Activated CD8-positive, alpha-beta memory T cell treated with anti-CD3 and anti-CD28 coated beads, Interleukin-2, amount 10 ng/mL, durations not matched to agents 7 days and 5 days (primary cell): Measurements from ENCODE around the gene ZGPAT. TPM values are rescaled to one million over a fixed set of nuclear protein-coding genes. Genes with fewer than 3 reads are reported as not detected.

Experiments
- ATAC-seq: fragments of 150-1000 bp; cut with Tn5 transposase; one replicate; pipeline ENCODE4 v1.10.0; 2021; ENCODE audit warnings: moderate library complexity
- CTCF ChIA-PET: fragments of 350-600 bp; sonication (Branson Sonifier 250); formaldehyde crosslinking; loops from one replicate; lab custom pipeline; 2021; ENCODE audit warnings: antibody characterized with exemption; lab: Charles Lee
- DNase-seq: peaks from one replicate; pipeline ENCODE4 v3.0.0-alpha.2; 2020
- H3K27ac Mint-ChIP-seq: one replicate; pipeline ENCODE4 v1.8.0; 2021; ENCODE audit warnings: mild to moderate bottlenecking, mixed read lengths
- H3K27me3 Mint-ChIP-seq: one replicate; pipeline ENCODE4 v1.8.0; 2021; ENCODE audit warnings: mixed read lengths
- H3K36me3 Mint-ChIP-seq: one replicate; pipeline ENCODE4 v1.8.0; 2021; ENCODE audit warnings: mild to moderate bottlenecking, mixed read lengths
- H3K4me1 Mint-ChIP-seq: one replicate; pipeline ENCODE4 v1.8.0; 2021; ENCODE audit warnings: mixed read lengths
- H3K4me3 Mint-ChIP-seq: one replicate; pipeline ENCODE4 v1.8.0; 2021; ENCODE audit warnings: mild to moderate bottlenecking, moderate library complexity, mixed read lengths
- H3K9me3 Mint-ChIP-seq: one replicate; pipeline ENCODE4 v1.8.0; 2022; ENCODE audit warnings: low read depth, mixed read lengths
- total RNA-seq, 2 experiments: library from RNA; stranded (reverse); gene quantifications; one replicate each; pipeline ENCODE4 v1.2.3, GENCODE V29; 2021

The ZGPAT gene
- total RNA-seq, 2 experiments from 2014 or later = 38.8 to 54.6 TPM

DNA sequence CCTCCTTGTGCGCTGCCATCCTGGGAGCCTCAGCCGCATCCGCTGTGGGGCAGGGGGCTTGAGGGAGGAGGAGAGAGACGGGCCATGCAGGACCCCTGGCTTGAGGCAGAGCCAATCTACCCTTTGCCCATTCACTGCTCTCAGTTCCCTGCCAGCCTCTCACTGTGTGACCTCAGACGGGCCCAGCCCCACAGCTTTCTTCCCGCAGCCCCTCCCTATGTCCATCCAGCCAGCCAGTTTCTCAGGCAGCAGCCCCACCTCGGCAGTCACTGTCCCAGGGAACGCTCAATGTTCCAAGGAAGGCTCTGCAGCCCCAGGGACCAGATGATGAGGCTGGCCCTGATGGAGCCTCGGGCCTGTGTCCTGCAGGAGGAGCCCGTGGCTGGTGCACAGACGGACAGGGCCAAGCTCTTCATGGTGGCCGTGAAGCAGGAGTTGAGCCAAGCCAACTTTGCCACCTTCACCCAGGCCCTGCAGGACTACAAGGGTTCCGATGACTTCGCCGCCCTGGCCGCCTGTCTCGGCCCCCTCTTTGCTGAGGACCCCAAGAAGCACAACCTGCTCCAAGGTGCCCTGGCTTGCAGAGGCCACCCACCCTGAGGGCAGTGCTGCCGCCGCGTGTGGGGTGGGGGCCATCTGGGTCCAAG is 15.3 kb upstream of the ZGPAT start:
- ATAC-seq (no peak), DNase-seq (no peak)
- Mint-ChIP-seq H3K4me3 (no peak overlapping the region), H3K27ac (no peak overlapping the region), H3K4me1 (peaks cover 10% of the 10 kb centered on the region), H3K9me3 (no peaks in the 10 kb centered on the region), H3K27me3 (no peaks in the 10 kb centered on the region), H3K36me3 (peaks cover 10% of the 10 kb centered on the region)
- CTCF ChIA-PET = no interaction called here

DNA sequence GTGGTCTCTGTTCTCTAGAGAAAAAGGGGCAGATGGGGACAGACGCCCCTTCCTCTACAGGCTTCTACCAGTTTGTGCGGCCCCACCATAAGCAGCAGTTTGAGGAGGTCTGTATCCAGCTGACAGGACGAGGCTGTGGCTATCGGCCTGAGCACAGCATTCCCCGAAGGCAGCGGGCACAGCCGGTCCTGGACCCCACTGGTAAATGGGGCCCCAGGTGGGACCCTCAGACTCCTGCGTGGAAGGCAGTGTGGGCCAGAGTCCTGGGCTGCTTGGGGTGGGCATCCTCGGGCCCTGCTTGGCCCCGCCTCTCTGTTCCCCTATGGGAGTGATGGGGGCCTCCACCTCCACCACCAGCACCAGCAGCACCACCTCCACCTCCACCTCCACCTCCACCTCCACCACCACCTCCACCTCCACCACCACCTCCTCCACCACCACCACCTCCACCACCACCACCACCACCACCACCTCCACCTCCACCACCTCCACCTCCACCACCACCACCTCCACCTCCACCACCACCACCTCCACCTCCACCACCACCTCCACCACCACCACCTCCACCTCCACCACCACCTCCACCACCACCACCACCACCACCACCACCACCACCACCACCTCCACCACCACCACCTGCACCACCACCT is 14.6 kb upstream of the ZGPAT start:
- Mint-ChIP-seq H3K4me1 (peaks cover 11% of the 10 kb centered on the region), H3K4me3 (no peak overlapping the region), H3K9me3 (no peaks in the 10 kb centered on the region), H3K27me3 (no peaks in the 10 kb centered on the region), H3K27ac (no peak overlapping the region), H3K36me3 (peaks cover 10% of the 10 kb centered on the region)
- DNase-seq = no peak
- CTCF ChIA-PET = no interaction called here
- no peak for ATAC-seq

DNA sequence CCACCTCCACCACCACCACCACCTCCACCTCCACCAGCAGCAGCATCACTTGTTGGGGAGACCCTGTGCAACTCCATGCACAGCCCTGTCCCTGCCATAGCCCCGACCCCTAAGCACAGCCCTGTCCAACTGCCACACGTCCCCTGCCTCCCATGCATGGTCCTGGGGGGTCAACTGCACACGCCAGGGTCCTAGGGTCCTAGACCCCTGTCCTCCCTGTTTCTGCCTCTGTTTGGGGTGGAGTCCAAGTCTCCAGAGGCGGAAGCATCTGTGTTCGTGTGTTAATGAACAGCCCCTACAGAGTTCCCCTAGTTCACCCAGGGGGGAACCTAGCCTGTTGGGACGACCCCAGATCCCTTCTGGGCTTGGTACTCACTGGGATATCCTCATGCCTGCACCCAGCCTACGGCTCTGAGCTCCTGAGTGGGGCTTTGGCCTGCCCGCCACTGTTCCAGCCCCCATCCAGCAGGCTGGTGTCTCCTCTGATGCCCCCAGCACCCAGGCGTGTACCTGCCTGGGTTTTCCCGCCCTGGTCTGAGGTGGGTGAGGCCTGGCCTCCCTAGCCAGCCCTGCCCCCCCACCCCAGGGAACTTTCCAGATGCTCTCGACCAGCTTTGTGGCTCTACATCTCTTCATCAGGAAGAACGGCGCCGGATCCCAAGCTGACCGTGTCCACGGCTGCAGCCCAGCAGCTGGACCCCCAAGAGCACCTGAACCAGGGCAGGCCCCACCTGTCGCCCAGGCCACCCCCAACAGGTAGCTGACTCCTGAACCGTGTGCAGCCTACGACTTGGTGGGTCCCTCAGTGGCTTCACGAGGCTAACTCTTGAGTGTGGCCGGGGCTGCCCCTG is 13.9 kb upstream of the ZGPAT start:
- CTCF ChIA-PET = interaction anchor here (0.7 kb wide), 1 partner anchor 11 kb away, joined by 3 read pairs; no protein-coding TSS in a partner anchor
- Mint-ChIP-seq H3K27ac (peak overlapping the region; percentile 40), H3K9me3 (no peaks in the 10 kb centered on the region), H3K27me3 (no peaks in the 10 kb centered on the region), H3K4me3 (no peak overlapping the region), H3K4me1 (peaks cover 13% of the 10 kb centered on the region), H3K36me3 (peaks cover 10% of the 10 kb centered on the region)
- ATAC-seq (no peak), DNase-seq (no peak)

DNA sequence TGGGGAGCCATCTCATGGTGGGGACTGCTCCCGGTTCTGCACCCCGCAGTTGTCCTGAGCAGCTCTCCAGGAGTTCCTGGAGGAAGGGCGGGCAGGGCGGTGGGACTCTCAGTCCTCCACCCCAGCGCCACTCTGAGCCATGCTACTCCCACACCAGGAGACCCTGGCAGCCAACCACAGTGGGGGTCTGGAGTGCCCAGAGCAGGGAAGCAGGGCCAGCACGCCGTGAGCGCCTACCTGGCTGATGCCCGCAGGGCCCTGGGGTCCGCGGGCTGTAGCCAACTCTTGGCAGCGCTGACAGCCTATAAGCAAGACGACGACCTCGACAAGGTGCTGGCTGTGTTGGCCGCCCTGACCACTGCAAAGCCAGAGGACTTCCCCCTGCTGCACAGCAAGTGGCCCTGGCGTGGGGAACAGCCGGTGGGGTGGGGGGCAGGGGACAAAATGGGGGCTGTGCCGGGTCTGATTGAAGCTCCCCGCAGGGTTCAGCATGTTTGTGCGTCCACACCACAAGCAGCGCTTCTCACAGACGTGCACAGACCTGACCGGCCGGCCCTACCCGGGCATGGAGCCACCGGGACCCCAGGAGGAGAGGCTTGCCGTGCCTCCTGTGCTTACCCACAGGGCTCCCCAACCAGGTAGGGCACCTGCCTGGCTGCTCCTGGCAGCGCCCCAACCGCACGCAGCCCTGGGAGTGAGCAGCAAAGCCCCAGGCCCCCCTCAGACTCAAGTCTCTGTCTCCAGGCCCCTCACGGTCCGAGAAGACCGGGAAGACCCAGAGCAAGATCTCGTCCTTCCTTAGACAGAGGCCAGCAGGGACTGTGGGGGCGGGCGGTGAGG is 13.0 kb upstream of the ZGPAT start:
- Mint-ChIP-seq H3K4me3 (no peak overlapping the region), H3K36me3 (peaks cover 10% of the 10 kb centered on the region), H3K9me3 (no peaks in the 10 kb centered on the region), H3K27ac (no peak overlapping the region), H3K27me3 (no peaks in the 10 kb centered on the region), H3K4me1 (peaks cover 18% of the 10 kb centered on the region)
- CTCF ChIA-PET = interaction anchor here (0.7 kb wide), 1 partner anchor 10 kb away, joined by 3 read pairs; no protein-coding TSS in a partner anchor
- no peak for ATAC-seq
- no peak for DNase-seq

DNA sequence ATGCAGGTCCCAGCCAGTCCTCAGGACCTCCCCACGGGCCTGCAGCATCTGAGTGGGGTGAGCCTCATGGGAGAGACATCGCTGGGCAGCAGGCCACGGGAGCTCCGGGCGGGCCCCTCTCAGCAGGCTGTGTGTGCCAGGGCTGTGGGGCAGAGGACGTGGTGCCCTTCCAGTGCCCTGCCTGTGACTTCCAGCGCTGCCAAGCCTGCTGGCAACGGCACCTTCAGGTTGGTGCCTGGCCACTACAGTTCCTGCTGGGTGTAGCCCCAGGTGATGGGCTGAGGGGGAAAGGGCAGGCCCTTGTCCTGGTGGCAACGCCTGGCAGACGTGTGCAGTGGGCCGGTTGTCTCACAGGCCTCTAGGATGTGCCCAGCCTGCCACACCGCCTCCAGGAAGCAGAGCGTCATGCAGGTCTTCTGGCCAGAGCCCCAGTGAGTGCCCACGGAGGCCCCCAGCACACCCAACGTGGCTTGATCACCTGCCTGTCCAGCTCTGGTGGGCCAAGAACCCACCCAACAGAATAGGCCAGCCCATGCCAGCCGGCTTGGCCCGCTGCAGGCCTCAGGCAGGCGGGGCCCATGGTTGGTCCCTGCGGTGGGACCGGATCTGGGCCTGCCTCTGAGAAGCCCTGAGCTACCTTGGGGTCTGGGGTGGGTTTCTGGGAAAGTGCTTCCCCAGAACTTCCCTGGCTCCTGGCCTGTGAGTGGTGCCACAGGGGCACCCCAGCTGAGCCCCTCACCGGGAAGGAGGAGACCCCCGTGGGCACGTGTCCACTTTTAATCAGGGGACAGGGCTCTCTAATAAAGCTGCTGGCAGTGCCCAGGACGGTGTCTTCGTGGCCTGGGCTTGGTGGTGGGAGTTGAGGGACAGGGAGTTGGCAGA is 12.2 kb upstream of the ZGPAT start:
- ATAC-seq = no peak
- no peaks in the 10 kb centered on the region for H3K27me3 Mint-ChIP-seq
- H3K4me3 Mint-ChIP-seq = no peak overlapping the region
- no peak overlapping the region for H3K27ac Mint-ChIP-seq
- no peak for DNase-seq
- CTCF ChIA-PET = interaction anchor here (0.7 to 0.9 kb wide), 2 partner anchors 12 to 65 kb away, joined by 3 read pairs; no protein-coding TSS in a partner anchor
- H3K4me1 Mint-ChIP-seq = peaks cover 20% of the 10 kb centered on the region
- no peaks in the 10 kb centered on the region for H3K9me3 Mint-ChIP-seq
- peaks cover 10% of the 10 kb centered on the region for H3K36me3 Mint-ChIP-seq

GRCh38 chr20:63696306-63696627 is 11.6 kb upstream of the ZGPAT start:
- CTCF ChIA-PET = interaction anchor here (0.7 to 0.9 kb wide), 2 partner anchors 11 to 64 kb away, joined by 3 read pairs; no protein-coding TSS in a partner anchor
- Mint-ChIP-seq H3K4me3 (no peak overlapping the region), H3K27me3 (no peaks in the 10 kb centered on the region), H3K36me3 (peaks cover 10% of the 10 kb centered on the region), H3K27ac (no peak overlapping the region), H3K9me3 (no peaks in the 10 kb centered on the region), H3K4me1 (peaks cover 22% of the 10 kb centered on the region)
- DNase-seq (no peak), ATAC-seq (peak; percentile 22)

- no peak for DNase-seq
- CTCF ChIA-PET = interaction anchor here (0.7 to 2.3 kb wide), 3 partner anchors 11 to 64 kb away, joined by 3 to 7 read pairs (median 3); partner anchors contain the start of genes ARFRP1 and ZGPAT
- no peak within 1 kb of the TSS for H3K27ac Mint-ChIP-seq
- H3K9me3 Mint-ChIP-seq = no peaks in the 10 kb centered on the region
- ATAC-seq = peak; percentile 8
- H3K27me3 Mint-ChIP-seq = no peaks in the 10 kb centered on the region
- H3K4me3 Mint-ChIP-seq = no peak within 1 kb of the TSS
- peaks cover 22% of the 10 kb centered on the region for H3K4me1 Mint-ChIP-seq
- peaks cover 10% of the 10 kb centered on the region for H3K36me3 Mint-ChIP-seq
Observed at GRCh38 chr20:63696628-63697356, 11.0 kb upstream of the ZGPAT start, which contains the start of gene TNFRSF6B. TSS of gene TNFRSF6B (plus strand) at chr20:63696652. CDS start at chr20:63696768, 116 bp downstream.

DNA sequence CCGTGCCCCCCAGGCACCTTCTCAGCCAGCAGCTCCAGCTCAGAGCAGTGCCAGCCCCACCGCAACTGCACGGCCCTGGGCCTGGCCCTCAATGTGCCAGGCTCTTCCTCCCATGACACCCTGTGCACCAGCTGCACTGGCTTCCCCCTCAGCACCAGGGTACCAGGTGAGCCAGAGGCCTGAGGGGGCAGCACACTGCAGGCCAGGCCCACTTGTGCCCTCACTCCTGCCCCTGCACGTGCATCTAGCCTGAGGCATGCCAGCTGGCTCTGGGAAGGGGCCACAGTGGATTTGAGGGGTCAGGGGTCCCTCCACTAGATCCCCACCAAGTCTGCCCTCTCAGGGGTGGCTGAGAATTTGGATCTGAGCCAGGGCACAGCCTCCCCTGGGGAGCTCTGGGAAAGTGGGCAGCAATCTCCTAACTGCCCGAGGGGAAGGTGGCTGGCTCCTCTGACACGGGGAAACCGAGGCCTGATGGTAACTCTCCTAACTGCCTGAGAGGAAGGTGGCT is 10.4 kb upstream of the ZGPAT start:
- DNase-seq (no peak), ATAC-seq (no peak)
- H3K4me3 Mint-ChIP-seq = no peak overlapping the region
- CTCF ChIA-PET = interaction anchor here (2.3 kb wide), 1 partner anchor 10 kb away, joined by 7 read pairs; the partner anchor contains the start of genes ARFRP1 and ZGPAT
- H3K27me3 Mint-ChIP-seq = no peaks in the 10 kb centered on the region
- peaks cover 26% of the 10 kb centered on the region for H3K4me1 Mint-ChIP-seq
- no peaks in the 10 kb centered on the region for H3K9me3 Mint-ChIP-seq
- peaks cover 9% of the 10 kb centered on the region for H3K36me3 Mint-ChIP-seq
- H3K27ac Mint-ChIP-seq = no peak overlapping the region

GRCh38 chr20:63697868-63698545 is 9.8 kb upstream of the ZGPAT start:
- Mint-ChIP-seq H3K27ac (no peak overlapping the region), H3K27me3 (no peaks in the 10 kb centered on the region), H3K4me1 (peaks cover 28% of the 10 kb centered on the region), H3K36me3 (peaks cover 7% of the 10 kb centered on the region), H3K4me3 (no peak overlapping the region), H3K9me3 (no peaks in the 10 kb centered on the region)
- CTCF ChIA-PET = interaction anchor here (1.3 to 2.3 kb wide), 2 partner anchors 10 to 165 kb away, joined by 3 to 7 read pairs; partner anchors contain the start of genes ARFRP1 and ZGPAT
- DNase-seq (no peak), ATAC-seq (no peak)

- Mint-ChIP-seq H3K4me1 (peaks cover 28% of the 10 kb centered on the region), H3K4me3 (no peak overlapping the region), H3K36me3 (peaks cover 4% of the 10 kb centered on the region), H3K27ac (peak overlapping the region; percentile 40), H3K9me3 (no peaks in the 10 kb centered on the region), H3K27me3 (no peaks in the 10 kb centered on the region)
- peak; percentile 14 for ATAC-seq
- no peak for DNase-seq
- CTCF ChIA-PET = interaction anchor here (1.3 to 2.3 kb wide), 2 partner anchors 9 to 165 kb away, joined by 3 to 7 read pairs; partner anchors contain the start of genes ARFRP1 and ZGPAT
Observed at GRCh38 chr20:63698739-63699465, 8.9 kb upstream of the ZGPAT start.
